DND-41 (cell line): ENCODE data around the gene PDE4D.

Experiments
- ATAC-seq: fragments of 200-7000 bp; cut with Tn5 transposase; 3 replicates; pipeline ENCODE4 v1.9.1; 2021; ENCODE audit warnings: low read depth; ENCODE audit not compliant: insufficient read depth
- DNase-seq: peaks from one replicate; pipeline ENCODE4 v3.0.0-alpha.2; 2020
- H2AFZ ChIP-seq: 2 replicates; pipeline ENCODE4 v1.6.0; 2012; ENCODE audit warnings: low read depth, low read length
- H3K27ac ChIP-seq: 2 replicates; pipeline ENCODE4 v1.5.1; 2012; ENCODE audit warnings: low read length, inconsistent platforms
- H3K27me3 ChIP-seq: fragments of 200-600 bp; sonication (generic); 2 replicates; pipeline ENCODE4 v1.6.0; 2012; ENCODE audit warnings: low read length, mild to moderate bottlenecking, inconsistent platforms; ENCODE audit not compliant: insufficient read depth, poor library complexity
- H3K36me3 ChIP-seq: 2 replicates; pipeline ENCODE4 v1.5.1; 2012; ENCODE audit warnings: low read length, inconsistent platforms; ENCODE audit not compliant: insufficient read depth
- H3K4me1 ChIP-seq: 2 replicates; pipeline ENCODE4 v1.5.1; 2012; ENCODE audit warnings: mild to moderate bottlenecking, low read length; ENCODE audit not compliant: insufficient read depth
- H3K4me2 ChIP-seq: 2 replicates; pipeline ENCODE4 v1.6.0; 2012; ENCODE audit warnings: mild to moderate bottlenecking, moderate library complexity, low read length, inconsistent platforms; ENCODE audit not compliant: insufficient read depth
- H3K4me3 ChIP-seq, 2 experiments: fragments of 200-600 bp in 1 of 2; shearing (Covaris generic) in 1 of 2; 2 replicates each; pipeline ENCODE4 v1.5.1; 2012 to 2016; ENCODE audit warnings: inconsistent platforms in 2 of 2, low read length in 2 of 2, mild to moderate bottlenecking in 2 of 2, low read depth in 1 of 2, moderate library complexity in 1 of 2
- H3K79me2 ChIP-seq: 2 replicates; pipeline ENCODE4 v1.6.0; 2012; ENCODE audit warnings: low read length, inconsistent platforms; ENCODE audit not compliant: insufficient read depth
- H3K9ac ChIP-seq: 2 replicates; pipeline ENCODE4 v1.6.0; 2012; ENCODE audit warnings: low read depth, mild to moderate bottlenecking, inconsistent platforms, low read length, moderate library complexity
- H3K9me3 ChIP-seq: 2 replicates; pipeline ENCODE4 v1.5.1; 2012; ENCODE audit warnings: low read length, moderate library complexity, mild to moderate bottlenecking, inconsistent platforms; ENCODE audit not compliant: insufficient read depth, severe bottlenecking
- H4K20me1 ChIP-seq: 2 replicates; pipeline ENCODE4 v1.6.0; 2012; ENCODE audit warnings: low read length; ENCODE audit not compliant: insufficient read depth
- EZH2 ChIP-seq: IDR thresholded peaks from 3 replicates; pipeline ENCODE4 v1.6.1; 2012; ENCODE audit warnings: borderline replicate concordance, low read depth, mild to moderate bottlenecking, moderate library complexity, low read length, inconsistent platforms; ENCODE audit not compliant: severe bottlenecking
- TF ChIP-seq, protein P1 (sequence below): IDR thresholded peaks from 2 replicates; pipeline ENCODE4 v1.5.1; 2012; ENCODE audit warnings: borderline replicate concordance, low read length, moderate library complexity, mild to moderate bottlenecking; ENCODE audit not compliant: poor library complexity, severe bottlenecking; ENCODE audit errors: extremely low read depth

Gene PDE4D

DNA sequence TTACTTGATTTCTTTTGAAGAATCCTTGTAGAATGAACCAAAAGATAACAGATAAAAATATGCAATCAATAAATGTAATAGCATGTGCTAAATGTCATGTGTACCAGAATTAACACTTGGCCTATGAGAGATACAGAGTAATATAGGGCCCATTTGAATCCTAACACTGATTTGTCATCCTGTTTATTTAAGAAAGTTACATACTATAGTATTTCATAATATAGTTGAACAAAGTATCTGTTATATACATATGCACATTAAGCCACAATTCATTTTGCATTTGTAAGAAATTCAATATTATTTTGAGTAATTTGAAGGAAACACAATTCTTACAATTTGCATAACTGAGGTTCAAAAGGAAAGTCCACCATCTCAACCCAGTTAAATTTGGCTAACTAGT is 389.5 kb downstream of the PDE4D start:
- Histone ChIP-seq H3K27ac (no peak overlapping the region), H3K9me3 (no peaks in the 10 kb centered on the region), H3K27me3 (no peaks in the 10 kb centered on the region), H2AFZ (no peak overlapping the region), H3K4me3 (no peak overlapping the region), H3K4me1 (no peaks in the 10 kb centered on the region), H3K9ac (no peak overlapping the region), H3K36me3 (no peaks in the 10 kb centered on the region), H4K20me1 (no peaks in the 10 kb centered on the region), H3K79me2 (no peaks in the 10 kb centered on the region), H3K4me2 (no peak overlapping the region)
- no peak for ATAC-seq
- no peak for TF ChIP-seq EZH2
- TF ChIP-seq, protein P1, sequence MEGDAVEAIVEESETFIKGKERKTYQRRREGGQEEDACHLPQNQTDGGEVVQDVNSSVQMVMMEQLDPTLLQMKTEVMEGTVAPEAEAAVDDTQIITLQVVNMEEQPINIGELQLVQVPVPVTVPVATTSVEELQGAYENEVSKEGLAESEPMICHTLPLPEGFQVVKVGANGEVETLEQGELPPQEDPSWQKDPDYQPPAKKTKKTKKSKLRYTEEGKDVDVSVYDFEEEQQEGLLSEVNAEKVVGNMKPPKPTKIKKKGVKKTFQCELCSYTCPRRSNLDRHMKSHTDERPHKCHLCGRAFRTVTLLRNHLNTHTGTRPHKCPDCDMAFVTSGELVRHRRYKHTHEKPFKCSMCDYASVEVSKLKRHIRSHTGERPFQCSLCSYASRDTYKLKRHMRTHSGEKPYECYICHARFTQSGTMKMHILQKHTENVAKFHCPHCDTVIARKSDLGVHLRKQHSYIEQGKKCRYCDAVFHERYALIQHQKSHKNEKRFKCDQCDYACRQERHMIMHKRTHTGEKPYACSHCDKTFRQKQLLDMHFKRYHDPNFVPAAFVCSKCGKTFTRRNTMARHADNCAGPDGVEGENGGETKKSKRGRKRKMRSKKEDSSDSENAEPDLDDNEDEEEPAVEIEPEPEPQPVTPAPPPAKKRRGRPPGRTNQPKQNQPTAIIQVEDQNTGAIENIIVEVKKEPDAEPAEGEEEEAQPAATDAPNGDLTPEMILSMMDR, result no peak
- no peak for DNase-seq

DNA sequence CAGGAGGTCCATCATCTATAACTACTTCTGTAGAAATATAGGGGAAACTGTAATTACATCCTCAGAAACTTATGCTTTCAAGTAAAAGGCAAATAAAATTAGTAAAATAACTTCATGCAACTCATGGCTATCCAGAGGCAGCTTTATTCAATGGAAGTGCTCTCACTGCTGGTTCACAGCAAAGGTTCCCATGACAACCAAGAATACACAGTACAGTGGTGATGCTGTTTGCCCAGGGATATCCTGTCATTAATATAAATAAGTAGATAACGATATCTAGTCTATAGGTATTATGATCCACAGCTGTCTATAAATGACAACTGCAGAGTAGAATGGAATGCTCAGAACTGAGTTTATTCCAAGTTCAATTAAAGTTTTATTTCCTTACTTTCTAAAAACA is 390.3 kb downstream of the PDE4D start:
- DNase-seq (no peak), ATAC-seq (no peak)
- Histone ChIP-seq H3K36me3 (no peaks in the 10 kb centered on the region), H2AFZ (no peak overlapping the region), H3K9ac (no peak overlapping the region), H3K27me3 (no peaks in the 10 kb centered on the region), H3K9me3 (no peaks in the 10 kb centered on the region), H3K4me2 (no peak overlapping the region), H4K20me1 (no peaks in the 10 kb centered on the region), H3K4me3 (no peak overlapping the region), H3K4me1 (no peaks in the 10 kb centered on the region), H3K27ac (no peak overlapping the region), H3K79me2 (no peaks in the 10 kb centered on the region)
- no peak for TF ChIP-seq EZH2
- TF ChIP-seq, protein P1, result no peak

DNA sequence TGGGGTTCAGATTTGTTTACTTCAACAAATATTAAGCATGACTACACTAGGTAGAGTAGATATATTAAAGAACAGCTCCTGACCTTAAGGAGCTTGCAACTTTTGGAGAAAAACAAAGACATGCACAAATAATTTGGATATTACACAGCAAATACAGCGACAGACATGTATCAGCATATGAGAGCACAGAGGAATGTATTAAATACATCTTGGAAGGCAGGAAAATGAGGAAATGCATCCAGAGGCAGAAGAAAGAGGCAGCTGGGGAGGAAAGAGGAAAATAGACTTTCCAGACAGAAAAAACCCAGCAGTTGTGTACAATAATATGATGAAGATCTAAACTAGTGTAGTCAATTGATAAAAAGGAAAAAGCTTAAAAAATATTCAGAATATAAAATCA is 392.2 kb downstream of the PDE4D start:
- DNase-seq (no peak), ATAC-seq (no peak)
- Histone ChIP-seq H2AFZ (no peak overlapping the region), H4K20me1 (no peaks in the 10 kb centered on the region), H3K4me1 (no peaks in the 10 kb centered on the region), H3K9ac (no peak overlapping the region), H3K4me3 (no peak overlapping the region), H3K36me3 (no peaks in the 10 kb centered on the region), H3K4me2 (no peak overlapping the region), H3K9me3 (no peaks in the 10 kb centered on the region), H3K27ac (no peak overlapping the region), H3K27me3 (no peaks in the 10 kb centered on the region), H3K79me2 (no peaks in the 10 kb centered on the region)
- TF ChIP-seq, protein P1, result no peak
- no peak for TF ChIP-seq EZH2

DNA sequence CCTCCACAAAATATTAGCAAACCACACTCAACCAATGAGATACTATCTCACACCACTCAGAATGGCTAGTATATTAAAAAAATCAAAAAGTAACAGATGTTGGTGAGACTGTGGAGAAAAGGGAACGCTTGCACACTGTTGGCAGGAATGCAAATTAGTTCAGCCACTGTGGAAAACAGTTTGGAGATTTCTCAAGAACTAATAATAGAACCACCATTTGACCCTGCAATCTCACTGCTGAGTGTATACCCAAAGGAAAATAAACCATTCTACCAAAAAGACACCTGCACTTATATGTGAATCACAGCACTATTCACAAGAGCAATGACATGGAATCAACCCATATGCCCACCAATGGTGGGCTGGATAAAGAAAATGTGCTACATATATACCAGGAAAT is 393.5 kb downstream of the PDE4D start:
- H3K4me1 ChIP-seq, result no peaks in the 10 kb centered on the region
- DNase-seq, result no peak
- no peak overlapping the region for H3K4me2 ChIP-seq
- H2AFZ ChIP-seq, result no peak overlapping the region
- TF ChIP-seq, protein P1, result no peak
- TF ChIP-seq EZH2, result no peak
- ATAC-seq, result no peak
- H3K9me3 ChIP-seq, result no peaks in the 10 kb centered on the region
- H3K27me3 ChIP-seq, result no peaks in the 10 kb centered on the region
- H3K27ac ChIP-seq, result no peak overlapping the region
- no peaks in the 10 kb centered on the region for H3K79me2 ChIP-seq
- H4K20me1 ChIP-seq, result no peaks in the 10 kb centered on the region
- H3K4me3 ChIP-seq, result no peak overlapping the region
- H3K36me3 ChIP-seq, result no peaks in the 10 kb centered on the region
- H3K9ac ChIP-seq, result no peak overlapping the region
